Esophagus muscularis mucosa (tissue), 3 donors: ENCODE measurements around the gene TTC6.

Source experiments
- CTCF ChIP-seq, 3 experiments: fragments of 200-600 bp in 2 of 3; fragments of 450-650 bp in 1 of 3; sonication (generic) in 2 of 3; IDR thresholded peaks; one replicate each; pipeline ENCODE4 v1.5.1; 2017 to 2019; ENCODE audit warnings: antibody characterized with exemption in 3 of 3, mild to moderate bottlenecking in 2 of 3, moderate library complexity in 1 of 3
- POLR2A ChIP-seq: fragments of 450-650 bp; IDR thresholded peaks from one replicate; pipeline ENCODE4 v1.6.1; 2017; ENCODE audit warnings: antibody characterized with exemption, moderate library complexity, mild to moderate bottlenecking, low read depth
- POLR2AphosphoS5 ChIP-seq, 2 donors: sonication (generic); formaldehyde crosslinking; IDR thresholded peaks; one replicate each; pipeline ENCODE4 v1.6.1; 2017; ENCODE audit warnings: antibody characterized with exemption in 2 of 2

- TF ChIP-seq POLR2A (no peak), CTCF (IDR thresholded peaks at IDR 0.05) (no peak), POLR2AphosphoS5 (IDR thresholded peaks at IDR 0.05) (no peak)
Observed at GRCh38 chr14:37608649-37609048, 13.2 kb downstream of the TTC6 start.
